ENCODE measurements around the gene DMD.

- TF ChIP-seq CTCF (IDR thresholded peaks at IDR 0.05; ENCODE audit: insufficient read depth, low read depth, low read length) (no peak), EZH2 (IDR thresholded peaks at IDR 0.05; ENCODE audit: insufficient read depth, low read length) (no peak)
Measured at GRCh38 chrX:31545726-31546125, 1665.6 kb downstream of the DMD start.

All from astrocyte (in vitro differentiated cells and primary cell).